NT2/D1 (cell line): ENCODE data around the gene FBXL17.

ENCODE experiments used
- SUZ12 ChIP-seq: IDR thresholded peaks from 2 replicates; pipeline ENCODE4 v1.6.1; 2011; ENCODE audit not compliant: insufficient read length, insufficient read depth; ENCODE audit errors: extremely low read depth
- YY1 ChIP-seq: IDR thresholded peaks from 2 replicates; pipeline ENCODE4 v1.6.1; 2011; ENCODE audit not compliant: insufficient read length, insufficient read depth
- ZNF274 ChIP-seq: IDR thresholded peaks from 2 replicates; pipeline ENCODE4 v1.6.1; 2011; ENCODE audit warnings: mild to moderate bottlenecking, low read depth, low read length

- TF ChIP-seq SUZ12: no peak
- no peak for TF ChIP-seq YY1
- TF ChIP-seq ZNF274: no peak
These were observed 549.2 kb downstream of the FBXL17 start for GRCh38 chr5:107832746-107833145.
